Esophagus muscularis mucosa (tissue), 4 donors: ENCODE results near the gene GRID1.

Source experiments
- CTCF ChIP-seq, 3 experiments: fragments of 200-600 bp in 2 of 3; fragments of 450-650 bp in 1 of 3; sonication (generic) in 2 of 3; IDR thresholded peaks; one replicate each; pipeline ENCODE4 v1.5.1; 2017 to 2019; ENCODE audit warnings: antibody characterized with exemption in 3 of 3, mild to moderate bottlenecking in 2 of 3, moderate library complexity in 1 of 3
- EP300 ChIP-seq: sonication (generic); formaldehyde crosslinking; IDR thresholded peaks from one replicate; pipeline ENCODE4 v1.6.1; 2017; ENCODE audit warnings: antibody characterized with exemption
- POLR2A ChIP-seq: fragments of 450-650 bp; IDR thresholded peaks from one replicate; pipeline ENCODE4 v1.6.1; 2017; ENCODE audit warnings: antibody characterized with exemption, moderate library complexity, mild to moderate bottlenecking, low read depth
- POLR2AphosphoS5 ChIP-seq, 2 donors: sonication (generic); formaldehyde crosslinking; IDR thresholded peaks; one replicate each; pipeline ENCODE4 v1.6.1; 2017; ENCODE audit warnings: antibody characterized with exemption in 2 of 2

GRCh38 chr10:86103391-86104101 is 263.0 kb downstream of the GRID1 start:
- TF ChIP-seq POLR2AphosphoS5 (IDR thresholded peaks at IDR 0.05) (no peak), CTCF (IDR thresholded peaks at IDR 0.05) (no peak), EP300 (no peak), POLR2A (no peak)
